Cardiac fibroblast (primary cell): ENCODE results near the gene GNG12.

Experiments
- DNase-seq, 2 donors: peaks; one replicate each; pipeline versions ENCODE4 v3.0.0 to v3.0.0-alpha.2; 2010; ENCODE audit warnings: low read depth in 2 of 2
- H3K4me3 ChIP-seq, 2 donors: replicated peaks in 1 of 2; 1 replicate in 1 of 2; 2 replicates in 1 of 2; pipeline ENCODE4 v1.5.1; 2011; ENCODE audit warnings: low read depth in 2 of 2, low read length in 2 of 2, mild to moderate bottlenecking in 2 of 2, moderate library complexity in 1 of 2
- TF ChIP-seq, protein P1 (sequence below): IDR thresholded peaks from one replicate; pipeline ENCODE4 v1.5.1; 2011; ENCODE audit warnings: low read depth, mild to moderate bottlenecking, low read length, inconsistent platforms

GNG12 gene

DNA sequence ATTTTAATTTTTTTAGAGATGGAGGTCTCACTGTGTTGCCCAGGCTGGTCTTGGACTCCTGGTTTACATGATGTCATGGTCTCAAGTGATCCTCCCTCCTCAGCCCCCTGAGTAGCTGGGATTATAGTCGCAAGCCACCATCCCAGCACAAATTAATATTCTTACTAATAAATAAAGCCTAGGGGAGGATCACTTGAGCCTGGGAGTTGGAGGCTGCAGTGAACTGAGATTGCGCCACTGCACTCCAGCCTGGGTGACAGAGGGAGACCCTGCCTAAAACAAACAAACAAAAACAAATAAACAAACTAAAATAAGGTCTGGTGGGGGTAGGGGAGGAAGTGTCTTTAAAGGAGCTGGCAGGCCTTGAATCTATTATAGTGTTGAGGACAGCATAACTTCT, 157.0 kb downstream of the GNG12 start:
- TF ChIP-seq, protein P1, sequence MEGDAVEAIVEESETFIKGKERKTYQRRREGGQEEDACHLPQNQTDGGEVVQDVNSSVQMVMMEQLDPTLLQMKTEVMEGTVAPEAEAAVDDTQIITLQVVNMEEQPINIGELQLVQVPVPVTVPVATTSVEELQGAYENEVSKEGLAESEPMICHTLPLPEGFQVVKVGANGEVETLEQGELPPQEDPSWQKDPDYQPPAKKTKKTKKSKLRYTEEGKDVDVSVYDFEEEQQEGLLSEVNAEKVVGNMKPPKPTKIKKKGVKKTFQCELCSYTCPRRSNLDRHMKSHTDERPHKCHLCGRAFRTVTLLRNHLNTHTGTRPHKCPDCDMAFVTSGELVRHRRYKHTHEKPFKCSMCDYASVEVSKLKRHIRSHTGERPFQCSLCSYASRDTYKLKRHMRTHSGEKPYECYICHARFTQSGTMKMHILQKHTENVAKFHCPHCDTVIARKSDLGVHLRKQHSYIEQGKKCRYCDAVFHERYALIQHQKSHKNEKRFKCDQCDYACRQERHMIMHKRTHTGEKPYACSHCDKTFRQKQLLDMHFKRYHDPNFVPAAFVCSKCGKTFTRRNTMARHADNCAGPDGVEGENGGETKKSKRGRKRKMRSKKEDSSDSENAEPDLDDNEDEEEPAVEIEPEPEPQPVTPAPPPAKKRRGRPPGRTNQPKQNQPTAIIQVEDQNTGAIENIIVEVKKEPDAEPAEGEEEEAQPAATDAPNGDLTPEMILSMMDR, result no peak
- DNase-seq, result no peak
- no peak overlapping the region for H3K4me3 ChIP-seq

DNA sequence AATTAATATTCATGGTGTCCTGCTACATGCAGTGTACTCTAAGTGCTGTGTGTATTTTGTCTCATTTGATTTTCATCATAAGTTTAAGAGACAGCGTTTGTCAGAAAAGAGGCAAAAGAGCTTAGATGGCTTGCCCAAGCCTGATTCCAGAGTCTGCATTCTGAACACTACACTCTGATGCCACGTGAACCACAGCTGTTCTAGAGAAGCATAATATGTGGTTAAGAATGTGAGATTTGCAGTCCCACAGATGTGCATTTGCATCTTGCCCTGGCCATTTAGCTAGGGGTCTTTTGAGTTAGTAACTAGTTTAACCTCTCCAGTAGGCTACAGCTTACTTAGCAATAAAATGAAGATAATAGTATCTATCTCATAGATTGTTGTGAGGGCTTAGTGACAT, 157.5 kb downstream of the GNG12 start:
- TF ChIP-seq, protein P1, result no peak
- no peak for DNase-seq
- no peak overlapping the region for H3K4me3 ChIP-seq

DNA sequence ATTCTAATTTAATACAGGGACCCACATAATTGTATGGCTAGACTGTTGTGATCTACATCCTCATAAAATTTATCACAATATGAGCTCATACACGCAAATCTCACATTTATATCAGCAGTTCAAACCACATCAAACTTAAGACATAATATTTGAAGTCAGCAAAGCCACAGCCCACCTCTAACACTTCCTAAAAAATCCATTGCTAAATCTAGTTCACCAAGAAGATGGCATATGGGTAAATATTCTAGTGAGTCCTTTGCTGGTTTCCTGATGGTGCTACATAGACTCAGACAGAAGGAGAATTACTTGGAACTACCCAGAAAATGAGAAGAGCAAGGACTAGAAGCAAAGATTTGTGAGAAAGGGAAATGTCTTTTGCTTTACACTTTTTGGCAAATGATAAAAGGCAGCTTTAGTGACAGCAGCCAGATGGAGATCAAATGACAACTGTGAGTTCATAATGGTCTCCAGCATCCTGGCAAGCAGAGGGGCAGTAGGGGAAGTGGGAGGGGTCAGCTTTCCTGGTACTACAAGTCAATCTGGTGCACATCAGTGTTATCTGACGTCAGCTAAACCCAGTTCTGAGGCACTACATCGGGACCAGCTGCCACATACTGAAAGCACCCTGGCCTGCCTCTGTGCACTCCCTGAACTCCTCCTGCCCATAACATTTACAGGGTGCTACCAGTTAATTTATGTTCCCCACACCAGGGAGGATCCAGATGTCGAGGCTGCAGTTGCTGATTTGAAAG, 158.8 kb downstream of the GNG12 start:
- TF ChIP-seq, protein P1, result no peak
- DNase-seq, result peak; percentile 52 to 80
- H3K4me3 ChIP-seq, result no peak overlapping the region

DNA sequence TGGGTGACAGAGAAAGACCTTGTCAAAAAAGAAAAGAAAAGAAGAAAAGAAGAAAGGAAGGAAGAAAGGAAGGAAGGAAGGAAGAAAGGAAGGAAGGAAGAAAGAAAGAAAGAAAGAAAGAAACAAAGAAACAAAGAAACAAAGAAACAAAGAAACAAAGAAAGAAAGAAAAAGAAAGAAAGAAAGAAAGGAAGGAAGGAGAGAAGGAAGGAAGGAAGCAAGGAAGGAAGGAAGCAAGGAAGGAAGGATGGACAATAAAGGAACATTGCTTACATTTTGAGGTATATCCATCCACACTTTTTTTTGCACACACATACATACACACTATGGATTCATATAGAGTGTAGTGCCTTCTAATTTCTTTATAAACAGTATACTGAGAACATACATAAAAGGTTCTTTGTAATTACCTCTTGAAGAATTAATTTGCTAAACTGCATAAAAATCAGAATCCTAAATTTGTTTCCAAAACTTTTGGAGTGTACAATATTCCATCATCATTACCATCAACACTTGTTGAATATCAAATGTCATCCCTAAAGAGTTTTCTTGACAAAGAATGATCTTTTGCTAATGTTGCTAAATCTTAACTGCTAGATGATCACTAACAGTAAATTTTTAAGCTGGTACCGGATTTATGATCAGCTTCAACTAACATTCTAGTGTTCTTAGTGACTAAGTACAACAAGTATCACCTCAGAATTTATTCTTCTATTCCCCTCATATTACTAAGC, 159.6 kb downstream of the GNG12 start:
- TF ChIP-seq, protein P1, result no peak
- no peak for DNase-seq
- H3K4me3 ChIP-seq, result no peak overlapping the region

DNA sequence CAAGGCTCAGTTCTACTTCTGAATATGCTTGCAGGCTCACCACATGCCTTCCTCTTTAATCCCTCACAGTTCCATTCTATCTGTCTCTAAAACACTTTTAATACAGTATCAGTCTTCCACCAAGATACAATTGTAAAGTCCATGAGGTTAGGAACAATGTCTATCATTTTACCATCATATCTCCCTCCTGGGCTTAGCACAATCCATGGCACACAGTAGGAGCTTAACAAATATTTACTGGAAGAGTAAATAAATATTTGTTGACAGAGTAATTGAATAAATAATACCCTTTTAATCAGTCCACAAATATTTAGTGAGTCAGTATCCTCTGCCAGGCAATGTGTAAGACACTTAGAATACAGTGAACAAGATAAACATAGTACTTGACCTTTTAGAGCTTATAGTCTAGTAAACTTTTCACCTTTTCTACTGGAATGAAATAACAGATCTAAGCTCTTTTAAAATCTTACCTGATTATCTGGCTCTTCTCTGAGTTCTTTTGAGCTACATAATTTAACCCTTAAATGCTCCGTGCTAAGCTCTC, 160.9 kb downstream of the GNG12 start:
- H3K4me3 ChIP-seq, result no peak overlapping the region
- no peak for DNase-seq
- TF ChIP-seq, protein P1, result no peak

DNA sequence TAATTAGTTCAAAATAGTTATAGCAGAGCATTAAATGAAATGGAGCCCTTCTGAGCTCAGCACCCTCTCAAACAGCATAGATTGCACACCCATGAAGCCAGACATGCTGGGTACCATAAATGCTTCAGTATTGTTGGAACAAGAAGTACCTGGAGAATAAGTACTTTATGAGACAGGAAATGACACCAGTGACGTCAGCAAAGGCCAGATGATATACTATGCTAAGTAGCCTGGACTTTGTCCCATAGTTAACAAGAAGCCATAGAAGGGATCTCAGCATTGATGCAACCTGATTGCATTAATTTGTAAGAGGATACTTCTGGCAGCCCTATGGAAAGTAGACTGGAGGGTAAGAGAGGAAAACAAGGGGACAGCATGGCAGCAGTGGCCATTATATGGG, 164.6 kb downstream of the GNG12 start:
- TF ChIP-seq, protein P1, result no peak
- peak in 1 of 2 donors; percentile 49 for DNase-seq
- no peak overlapping the region for H3K4me3 ChIP-seq
